HepG2 (cell line): ENCODE data around the gene CDC42EP4. TPM values are rescaled to one million over a fixed set of nuclear protein-coding genes. Genes with fewer than 3 reads are reported as not detected.

ENCODE experiments used
- CENPT ChIP-seq: sonication (generic); formaldehyde crosslinking; IDR thresholded peaks from 2 replicates; pipeline ENCODE4 v1.8.0; 2022; ENCODE audit warnings: low read depth, mild to moderate bottlenecking, moderate library complexity, missing genetic modification reagents
- CREM ChIP-seq, 2 experiments: sonication (generic) in 1 of 2; formaldehyde crosslinking in 1 of 2; IDR thresholded peaks; 2 replicates each; pipeline versions ENCODE4 v1.4.0 to v1.6.1; 2016 to 2020; ENCODE audit warnings: antibody characterized with exemption in 1 of 2, mild to moderate bottlenecking in 1 of 2, missing genetic modification reagents in 1 of 2
- GABPB1 ChIP-seq: IDR thresholded peaks from 2 replicates; pipeline ENCODE4 v1.6.1; 2016; ENCODE audit warnings: mild to moderate bottlenecking, missing genetic modification reagents, moderate library complexity, missing compliant biosample characterization
- GZF1 ChIP-seq: sonication (generic); formaldehyde crosslinking; IDR thresholded peaks from 2 replicates; pipeline ENCODE4 v1.5.1; 2020; ENCODE audit warnings: mild to moderate bottlenecking, missing genetic modification reagents
- KDM6A ChIP-seq: IDR thresholded peaks from 2 replicates; pipeline ENCODE4 v1.6.1; 2016; ENCODE audit warnings: low read depth
- NFATC3 ChIP-seq: sonication (generic); formaldehyde crosslinking; IDR thresholded peaks from 2 replicates; pipeline ENCODE4 v1.5.1; 2020; ENCODE audit warnings: mild to moderate bottlenecking, missing genetic modification reagents
- NONO ChIP-seq, 2 experiments: fragments of 450-650 bp in 1 of 2; sonication (generic) in 1 of 2; formaldehyde crosslinking in 1 of 2; IDR thresholded peaks in 1 of 2; conservative IDR thresholded peaks in 1 of 2; 2 replicates each; pipeline versions ENCODE4 v1.6.1 to v1.8.0; 2017 to 2022; ENCODE audit warnings: mild to moderate bottlenecking in 1 of 2, missing genetic modification reagents in 1 of 2, moderate library complexity in 1 of 2
- NPAS2 ChIP-seq: sonication (generic); formaldehyde crosslinking; IDR thresholded peaks from 2 replicates; pipeline ENCODE4 v1.8.0; 2022; ENCODE audit warnings: mild to moderate bottlenecking, missing genetic modification reagents, borderline replicate concordance
- RBAK ChIP-seq: sonication (generic); formaldehyde crosslinking; IDR thresholded peaks from 2 replicates; pipeline ENCODE4 v1.5.1; 2020; ENCODE audit warnings: mild to moderate bottlenecking, missing genetic modification reagents
- RBM39 ChIP-seq: fragments of 200-400 bp; formaldehyde crosslinking; IDR thresholded peaks from one replicate; pipeline ENCODE4 v1.6.1; 2018; ENCODE audit warnings: antibody characterized with exemption, mild to moderate bottlenecking, low read depth, low read length; ENCODE audit not compliant: poor library complexity, severe bottlenecking
- SNAPC2 ChIP-seq: sonication (generic); formaldehyde crosslinking; IDR thresholded peaks from 2 replicates; pipeline ENCODE4 v1.8.1; 2022; ENCODE audit warnings: mild to moderate bottlenecking, missing genetic modification reagents
- ZFAT ChIP-seq: sonication (generic); formaldehyde crosslinking; conservative IDR thresholded peaks from 2 replicates; pipeline ENCODE4 v1.8.1; 2023; ENCODE audit warnings: missing genetic modification reagents, inconsistent platforms
- ZMYM4 ChIP-seq: sonication (generic); formaldehyde crosslinking; IDR thresholded peaks from 2 replicates; pipeline ENCODE4 v1.8.1; 2023; ENCODE audit warnings: mild to moderate bottlenecking, missing genetic modification reagents
- ZNF20 ChIP-seq: sonication (generic); formaldehyde crosslinking; IDR thresholded peaks from 2 replicates; pipeline ENCODE4 v1.4.0; 2020; ENCODE audit warnings: mild to moderate bottlenecking, moderate library complexity, missing genetic modification reagents
- ZNF709 ChIP-seq: sonication (generic); formaldehyde crosslinking; IDR thresholded peaks from 2 replicates; pipeline ENCODE4 v1.5.0; 2020; ENCODE audit warnings: mild to moderate bottlenecking, missing genetic modification reagents
- ZSCAN20 ChIP-seq: sonication (generic); formaldehyde crosslinking; IDR thresholded peaks from 2 replicates; pipeline ENCODE4 v1.4.0; 2020; ENCODE audit warnings: missing genetic modification reagents, mild to moderate bottlenecking, borderline replicate concordance
- ZSCAN21 ChIP-seq: sonication (generic); formaldehyde crosslinking; IDR thresholded peaks from 2 replicates; pipeline ENCODE4 v1.8.0; 2022; ENCODE audit warnings: mild to moderate bottlenecking, missing genetic modification reagents, moderate library complexity, borderline replicate concordance
- polyA plus RNA-seq, 8 experiments: library from polyadenylated mRNA; depleted of rRNA in 3 of 8; stranded (reverse) in 7 of 8; unstranded in 1 of 8; fragments of >200 nt; fragmentation: Illumina TruSeq in 4 of 8; extraction: Trizol in 4 of 8; gene quantifications; 2 replicates each; pipeline versions ENCODE4 v1.2.1 to v1.2.3, GENCODE V29; 2011 to 2016; ENCODE audit warnings: low read depth in 4 of 8, missing spikeins in 1 of 8, mixed read lengths in 1 of 8; ENCODE audit not compliant: insufficient read depth in 1 of 8
- total RNA-seq, 5 experiments: library from RNA; depleted of rRNA; stranded (reverse); fragments of >200 nt; fragmentation: Illumina TruSeq; extraction: Trizol; gene quantifications; 2 replicates each; pipeline ENCODE4 v1.2.3, GENCODE V29; 2016; ENCODE audit warnings: low read depth in 1 of 5
- TF ChIP-seq, protein P1 (sequence below): sonication (generic); formaldehyde crosslinking; IDR thresholded peaks from 2 replicates; pipeline ENCODE4 v1.5.0; 2020; ENCODE audit warnings: missing genetic modification reagents
- TF ChIP-seq, protein P2 (sequence below): sonication (generic); formaldehyde crosslinking; IDR thresholded peaks from 2 replicates; pipeline ENCODE4 v1.4.0; 2020; ENCODE audit warnings: missing genetic modification reagents
- TF ChIP-seq, protein P3 (sequence below): sonication (generic); formaldehyde crosslinking; IDR thresholded peaks from 2 replicates; pipeline ENCODE4 v1.8.0; 2022; ENCODE audit warnings: low read depth, missing genetic modification reagents

CDC42EP4 gene
- total and polyA plus RNA-seq, 2 of the 13 experiments (the other 11 are each of a cell fraction or from before 2014, with no cell fraction given), result 19.0 to 54.0 TPM

DNA sequence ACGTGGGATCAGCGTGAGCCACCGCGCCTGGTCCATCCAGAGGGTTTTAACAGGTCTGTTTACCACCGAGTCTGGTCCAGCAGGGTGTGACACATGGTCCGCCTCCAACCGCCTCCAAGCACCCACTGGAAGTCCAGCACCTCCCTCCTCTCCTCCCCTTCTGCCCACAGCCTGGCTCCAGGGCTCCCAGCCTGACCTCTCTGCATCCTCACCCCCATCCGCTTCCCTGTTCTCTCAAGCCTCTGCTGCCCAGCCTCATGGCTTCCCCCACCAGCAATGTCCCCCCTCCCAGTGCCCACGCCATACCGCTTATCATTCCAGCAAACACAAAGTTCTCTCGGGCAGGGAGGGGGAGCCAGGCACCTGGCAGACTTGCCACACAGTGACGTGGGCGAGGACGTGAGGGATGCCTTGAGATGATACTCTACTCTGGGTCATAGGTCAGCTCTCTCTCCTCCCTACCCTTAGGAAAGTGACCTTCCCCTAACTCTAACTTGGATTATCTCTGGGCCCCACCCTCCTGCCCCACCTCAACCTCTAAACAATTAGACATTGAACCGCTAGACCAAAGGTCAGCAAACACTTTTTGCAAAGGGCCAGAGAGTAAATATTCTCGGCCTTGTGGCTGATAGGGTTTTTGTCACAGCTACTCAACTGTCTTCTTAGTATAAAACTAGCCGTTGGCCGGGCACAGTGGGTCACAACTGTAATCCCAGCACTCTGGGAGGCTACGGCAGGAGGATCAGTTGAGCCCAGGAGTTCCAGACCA, 23.1 kb downstream of the CDC42EP4 start (continued):
- TF ChIP-seq, protein P1, sequence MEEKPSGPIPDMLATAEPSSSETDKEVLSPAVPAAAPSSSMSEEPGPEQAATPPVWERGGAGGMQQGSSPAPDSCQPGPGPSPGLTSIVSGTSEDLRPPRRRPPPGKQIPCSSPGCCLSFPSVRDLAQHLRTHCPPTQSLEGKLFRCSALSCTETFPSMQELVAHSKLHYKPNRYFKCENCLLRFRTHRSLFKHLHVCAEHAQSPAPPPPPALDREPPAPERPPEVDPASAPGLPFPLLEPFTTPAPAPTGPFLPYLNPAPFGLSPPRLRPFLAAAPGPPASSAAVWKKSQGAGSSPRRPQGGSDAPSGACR (CRISPR knock-in tag), result peak; percentile 28; the same call in 1 of the 2 replicates
- no peak for TF ChIP-seq NONO (IDR thresholded peaks at IDR 0.05)
- TF ChIP-seq NONO (CRISPR knock-in tag; conservative IDR thresholded peaks at IDR 0.05), result peak; percentile 99
- TF ChIP-seq NPAS2 (CRISPR knock-in tag), result no peak
- TF ChIP-seq GZF1 (CRISPR knock-in tag), result no peak
- TF ChIP-seq RBAK, result peak; percentile 90
- TF ChIP-seq, protein P2, sequence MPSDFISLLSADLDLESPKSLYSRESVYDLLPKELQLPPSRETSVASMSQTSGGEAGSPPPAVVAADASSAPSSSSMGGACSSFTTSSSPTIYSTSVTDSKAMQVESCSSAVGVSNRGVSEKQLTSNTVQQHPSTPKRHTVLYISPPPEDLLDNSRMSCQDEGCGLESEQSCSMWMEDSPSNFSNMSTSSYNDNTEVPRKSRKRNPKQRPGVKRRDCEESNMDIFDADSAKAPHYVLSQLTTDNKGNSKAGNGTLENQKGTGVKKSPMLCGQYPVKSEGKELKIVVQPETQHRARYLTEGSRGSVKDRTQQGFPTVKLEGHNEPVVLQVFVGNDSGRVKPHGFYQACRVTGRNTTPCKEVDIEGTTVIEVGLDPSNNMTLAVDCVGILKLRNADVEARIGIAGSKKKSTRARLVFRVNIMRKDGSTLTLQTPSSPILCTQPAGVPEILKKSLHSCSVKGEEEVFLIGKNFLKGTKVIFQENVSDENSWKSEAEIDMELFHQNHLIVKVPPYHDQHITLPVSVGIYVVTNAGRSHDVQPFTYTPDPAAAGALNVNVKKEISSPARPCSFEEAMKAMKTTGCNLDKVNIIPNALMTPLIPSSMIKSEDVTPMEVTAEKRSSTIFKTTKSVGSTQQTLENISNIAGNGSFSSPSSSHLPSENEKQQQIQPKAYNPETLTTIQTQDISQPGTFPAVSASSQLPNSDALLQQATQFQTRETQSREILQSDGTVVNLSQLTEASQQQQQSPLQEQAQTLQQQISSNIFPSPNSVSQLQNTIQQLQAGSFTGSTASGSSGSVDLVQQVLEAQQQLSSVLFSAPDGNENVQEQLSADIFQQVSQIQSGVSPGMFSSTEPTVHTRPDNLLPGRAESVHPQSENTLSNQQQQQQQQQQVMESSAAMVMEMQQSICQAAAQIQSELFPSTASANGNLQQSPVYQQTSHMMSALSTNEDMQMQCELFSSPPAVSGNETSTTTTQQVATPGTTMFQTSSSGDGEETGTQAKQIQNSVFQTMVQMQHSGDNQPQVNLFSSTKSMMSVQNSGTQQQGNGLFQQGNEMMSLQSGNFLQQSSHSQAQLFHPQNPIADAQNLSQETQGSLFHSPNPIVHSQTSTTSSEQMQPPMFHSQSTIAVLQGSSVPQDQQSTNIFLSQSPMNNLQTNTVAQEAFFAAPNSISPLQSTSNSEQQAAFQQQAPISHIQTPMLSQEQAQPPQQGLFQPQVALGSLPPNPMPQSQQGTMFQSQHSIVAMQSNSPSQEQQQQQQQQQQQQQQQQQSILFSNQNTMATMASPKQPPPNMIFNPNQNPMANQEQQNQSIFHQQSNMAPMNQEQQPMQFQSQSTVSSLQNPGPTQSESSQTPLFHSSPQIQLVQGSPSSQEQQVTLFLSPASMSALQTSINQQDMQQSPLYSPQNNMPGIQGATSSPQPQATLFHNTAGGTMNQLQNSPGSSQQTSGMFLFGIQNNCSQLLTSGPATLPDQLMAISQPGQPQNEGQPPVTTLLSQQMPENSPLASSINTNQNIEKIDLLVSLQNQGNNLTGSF (CRISPR knock-in tag), result no peak
- peak; percentile 64 for TF ChIP-seq GABPB1 (CRISPR knock-in tag)
- TF ChIP-seq RBM39, result no peak
- TF ChIP-seq ZFAT (CRISPR knock-in tag), result no peak
- no peak for TF ChIP-seq ZNF20
- TF ChIP-seq, protein P3, sequence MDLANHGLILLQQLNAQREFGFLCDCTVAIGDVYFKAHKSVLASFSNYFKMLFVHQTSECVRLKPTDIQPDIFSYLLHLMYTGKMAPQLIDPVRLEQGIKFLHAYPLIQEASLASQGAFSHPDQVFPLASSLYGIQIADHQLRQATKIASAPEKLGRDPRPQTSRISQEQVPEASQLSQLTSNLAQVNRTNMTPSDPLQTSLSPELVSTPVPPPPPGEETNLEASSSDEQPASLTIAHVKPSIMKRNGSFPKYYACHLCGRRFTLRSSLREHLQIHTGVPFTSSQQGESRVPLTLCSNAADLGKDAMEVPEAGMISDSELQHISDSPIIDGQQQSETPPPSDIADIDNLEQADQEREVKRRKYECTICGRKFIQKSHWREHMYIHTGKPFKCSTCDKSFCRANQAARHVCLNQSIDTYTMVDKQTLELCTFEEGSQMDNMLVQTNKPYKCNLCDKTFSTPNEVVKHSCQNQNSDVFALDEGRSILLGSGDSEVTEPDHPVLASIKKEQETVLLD (CRISPR knock-in tag), result peak; percentile 54; the same call in 1 of the 2 replicates
- peak; percentile 38; the same call in 1 of the 2 replicates for TF ChIP-seq ZNF709
- peak; percentile 88 for TF ChIP-seq ZMYM4 (CRISPR knock-in tag)
- no peak for TF ChIP-seq CENPT
- peak; percentile 92 for TF ChIP-seq CREM (IDR thresholded peaks at IDR 0.05)
- TF ChIP-seq CREM (CRISPR knock-in tag; IDR thresholded peaks at IDR 0.05), result no peak
- TF ChIP-seq SNAPC2 (CRISPR knock-in tag), result peak; percentile 88
- no peak for TF ChIP-seq ZSCAN20 (CRISPR knock-in tag)
- no peak for TF ChIP-seq NFATC3 (CRISPR knock-in tag)
- TF ChIP-seq ZSCAN21 (CRISPR knock-in tag), result peak; percentile 55; the same call in 1 of the 2 replicates
- TF ChIP-seq KDM6A (CRISPR knock-in tag), result peak; percentile 85
